Activated CD4-positive, alpha-beta T cell treated with anti-CD3 and anti-CD28 coated beads, Interleukin-2, amount 50 U/mL, for 48 hours (primary cell): ENCODE measurements around the gene NCLN.
"Not testable (repeated sequence)": the region's sequence is repeated elsewhere in the genome, so short reads cannot be mapped to it uniquely, and the experiment has no call there.

ENCODE experiments used
- DNase-seq, 2 experiments: peaks; one replicate each; pipeline ENCODE4 v3.0.0-alpha.2; 2020

The NCLN gene

GRCh38 chr19:3184847-3185460 lies 776 bp upstream of the NCLN start:
- peak in 1 of 2 experiments; percentile 75 for DNase-seq

GRCh38 chr19:3186160-3186688 lies 494 bp downstream of the NCLN start:
- no peak for DNase-seq

DNA sequence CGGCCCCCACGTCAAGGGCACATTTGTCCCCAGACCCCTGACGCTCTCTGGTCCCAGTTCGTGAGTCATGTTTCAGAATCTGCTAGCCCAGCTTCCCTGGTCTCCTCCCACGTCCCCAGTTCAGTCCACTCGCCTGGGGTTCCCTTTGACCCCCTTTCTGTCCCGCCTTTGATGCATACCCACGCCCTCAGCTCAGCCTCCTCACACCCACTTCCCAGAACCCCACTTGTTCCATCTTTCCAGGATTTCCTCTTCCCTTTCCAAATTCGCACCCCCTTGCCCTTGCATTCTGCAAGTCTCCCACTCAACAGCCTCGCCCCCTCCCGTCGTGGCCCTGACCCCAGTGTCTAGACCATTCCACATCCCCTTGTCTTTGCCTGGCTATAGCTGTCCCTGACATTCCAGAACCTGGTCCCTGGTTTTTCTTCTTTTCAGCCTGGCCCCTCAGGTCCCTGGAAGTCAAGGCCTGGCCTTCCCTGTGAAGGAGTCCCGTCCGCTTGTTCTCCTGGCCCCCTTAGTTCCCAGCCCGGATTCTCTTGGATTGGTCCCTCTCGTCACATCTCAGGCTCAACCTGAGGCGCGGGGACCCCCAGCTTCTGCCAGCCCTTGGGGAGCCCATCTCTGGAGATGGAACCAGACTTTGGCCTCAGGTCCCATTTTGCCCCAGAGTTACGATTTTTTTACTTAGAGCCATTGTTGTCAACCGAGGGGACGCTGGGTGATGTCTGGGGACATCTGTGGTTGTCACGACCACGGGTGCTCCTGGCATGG lies 1.3 kb downstream of the NCLN start:
- DNase-seq: no peak

DNA sequence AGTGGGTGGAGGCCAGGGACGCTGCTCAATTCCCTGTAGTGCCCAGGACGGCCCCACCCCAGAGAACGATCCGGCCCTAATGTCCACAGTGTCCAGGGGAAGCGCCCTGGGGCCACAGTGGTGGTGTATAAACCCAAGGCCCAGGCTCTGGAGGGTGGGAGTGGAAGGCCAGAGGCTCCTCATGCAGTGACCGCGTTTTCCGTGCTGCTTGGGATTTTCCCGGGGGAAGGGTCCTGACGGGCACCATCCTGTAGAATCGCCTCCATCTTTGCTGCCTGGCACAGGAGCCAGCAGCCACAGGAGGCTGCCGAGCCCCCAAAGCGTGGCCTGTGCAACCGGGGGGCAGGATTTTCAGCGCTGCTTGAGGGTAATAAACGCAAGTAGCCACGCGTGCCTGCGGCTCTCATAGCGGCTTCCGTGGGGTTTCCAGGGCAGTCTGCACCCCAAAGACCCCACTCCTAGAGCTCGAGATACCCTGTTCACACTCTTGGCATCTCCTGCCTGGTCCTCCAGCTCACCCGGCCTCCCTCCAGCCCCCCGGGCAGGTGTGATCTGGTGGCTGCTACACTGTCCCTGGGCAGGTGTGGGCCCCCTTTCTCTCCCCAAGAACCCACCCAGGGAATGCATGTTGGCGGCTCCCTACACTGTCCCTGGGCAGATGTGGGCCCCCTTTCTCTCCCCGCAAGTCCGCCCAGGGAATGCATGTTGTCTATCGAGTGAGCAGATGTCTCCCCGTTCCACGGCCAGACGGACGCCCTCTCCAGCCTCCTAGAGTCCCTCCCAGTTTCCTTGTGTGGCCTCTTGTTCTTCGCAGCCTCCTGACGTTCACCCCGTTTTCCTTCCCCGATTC lies 2.2 kb downstream of the NCLN start:
- no peak for DNase-seq

DNA sequence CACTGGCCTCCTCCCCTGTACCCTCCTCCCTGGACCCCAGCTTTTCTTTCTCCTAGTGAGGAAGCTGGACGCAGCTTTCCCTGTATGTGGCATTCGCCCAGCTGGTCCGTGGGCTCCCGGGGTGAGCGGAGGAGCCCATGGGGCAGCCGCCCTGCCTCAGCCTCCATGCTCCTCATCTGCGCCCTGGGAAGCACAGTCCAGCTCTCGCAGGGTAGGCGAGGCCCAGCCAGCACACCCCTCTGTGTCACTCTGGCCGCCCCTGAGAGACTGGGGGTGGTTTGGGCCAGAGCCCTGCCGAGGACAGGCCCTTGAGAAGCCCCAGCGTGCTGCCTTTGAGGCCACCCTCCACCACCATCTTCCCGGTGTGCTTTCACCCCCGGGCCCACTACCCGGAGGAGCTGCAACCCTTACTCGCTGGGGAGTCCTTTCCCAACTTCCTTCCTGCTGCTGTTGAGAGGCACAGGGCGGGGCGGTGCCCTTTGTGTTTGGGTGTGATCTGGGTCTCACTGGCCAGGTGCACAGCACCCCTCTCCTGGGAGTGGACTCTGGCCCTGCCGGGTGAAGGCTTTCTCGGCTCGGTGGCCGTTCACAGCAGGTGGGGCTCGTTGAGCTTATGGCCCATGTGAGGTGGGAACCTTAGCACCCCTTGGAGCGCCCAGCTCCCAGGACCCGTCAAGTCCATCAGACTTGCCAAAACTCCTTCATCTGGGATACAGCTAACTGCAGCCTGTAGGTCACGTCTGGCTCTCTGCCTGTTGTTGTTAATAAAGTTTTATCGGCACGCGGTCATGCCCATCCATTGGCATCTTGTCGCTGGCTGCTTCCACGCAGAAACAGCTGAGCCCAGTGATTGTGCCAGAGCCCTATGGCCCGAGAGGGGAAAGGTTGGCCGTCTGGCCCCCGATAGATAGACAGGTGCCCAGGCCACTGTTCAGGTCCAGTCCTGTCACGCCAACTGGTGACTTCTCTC lies 3.2 kb downstream of the NCLN start:
- DNase-seq: no peak

GRCh38 chr19:3189702-3190469 lies 4.2 kb downstream of the NCLN start:
- no peak for DNase-seq

GRCh38 chr19:3190470-3190770 lies 4.7 kb downstream of the NCLN start:
- no peak for DNase-seq

- no peak for DNase-seq
Observed at GRCh38 chr19:3190921-3191805, 5.4 kb downstream of the NCLN start.

- not testable (repeated sequence) for DNase-seq
Observed at GRCh38 chr19:3191806-3192104, 6.0 kb downstream of the NCLN start.

- no peak for DNase-seq
Observed at GRCh38 chr19:3192228-3192635, 6.5 kb downstream of the NCLN start.

DNA sequence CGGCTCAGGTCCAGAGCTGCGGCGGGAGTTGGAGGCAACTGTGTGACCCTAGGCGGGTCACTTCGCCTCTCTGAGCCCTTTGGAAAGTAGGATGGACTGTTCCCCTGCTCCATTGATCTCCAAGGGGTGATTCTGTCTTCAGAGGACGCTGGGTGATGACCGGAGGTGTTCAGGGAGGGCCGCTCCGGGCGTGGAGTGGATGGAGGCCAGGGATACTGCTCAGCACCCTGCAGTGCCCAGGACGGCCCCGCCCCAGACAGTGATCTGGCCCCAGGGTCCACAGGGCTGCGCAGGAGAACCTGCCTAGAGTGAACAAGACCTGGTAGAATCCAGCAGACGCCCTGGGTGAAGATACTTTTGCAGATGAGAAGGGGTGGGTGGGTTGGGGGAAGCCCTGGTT lies 7.0 kb downstream of the NCLN start:
- DNase-seq: no peak

- no peak for DNase-seq
Observed at GRCh38 chr19:3193256-3194105, 7.8 kb downstream of the NCLN start.

- DNase-seq: no peak
Observed at GRCh38 chr19:3194106-3195087, 8.7 kb downstream of the NCLN start.

- no peak for DNase-seq
Observed at GRCh38 chr19:3196064-3196932, 10.6 kb downstream of the NCLN start.

- DNase-seq: no peak
Observed at GRCh38 chr19:3196933-3197205, 11.1 kb downstream of the NCLN start.

GRCh38 chr19:3198901-3199700 lies 13.4 kb downstream of the NCLN start:
- no peak for DNase-seq
